BJ (cell line): ENCODE measurements around the gene FMO2. TPM values are rescaled to one million over a fixed set of nuclear protein-coding genes. Genes with fewer than 3 reads are reported as not detected.

ENCODE experiments used
- CTCF ChIA-PET: fragments of 350-600 bp; formaldehyde crosslinking; extraction: SDS; loops from one replicate; lab custom pipeline; 2021; ENCODE audit warnings: antibody characterized with exemption, inconsistent platforms; lab: Yijun Ruan, JAX
- POLR2A ChIA-PET: fragments of 300-600 bp; sonication (Branson Sonifier 250); formaldehyde crosslinking; extraction: SDS; loops from one replicate; lab custom pipeline; 2021; ENCODE audit warnings: antibody characterized with exemption; lab: Charles Lee
- DNase-seq: peaks from one replicate; pipeline ENCODE4 v3.0.0-alpha.2; 2011; ENCODE audit warnings: low read depth
- H3K27me3 ChIP-seq: 2 replicates; pipeline ENCODE4 v1.6.0; 2011; ENCODE audit warnings: low read length; ENCODE audit not compliant: control insufficient read depth, insufficient read depth
- H3K36me3 ChIP-seq: 2 replicates; pipeline ENCODE4 v1.5.1; 2011; ENCODE audit warnings: low read length; ENCODE audit not compliant: control insufficient read depth, insufficient read depth
- H3K4me3 ChIP-seq: 2 replicates; pipeline ENCODE4 v1.5.1; 2011; ENCODE audit warnings: low read depth, mild to moderate bottlenecking, control low read depth, low read length
- CTCF ChIP-seq: IDR thresholded peaks from 2 replicates; pipeline ENCODE4 v1.5.1; 2011; ENCODE audit warnings: low read depth, mild to moderate bottlenecking, control low read depth, inconsistent platforms, low read length, moderate library complexity; ENCODE audit not compliant: insufficient read depth
- polyA plus RNA-seq: library from polyadenylated mRNA; depleted of rRNA; stranded (reverse); fragments of >200 nt; gene quantifications from 2 replicates; pipeline ENCODE4 v1.2.3, GENCODE V29; 2011

FMO2 gene
- polyA plus RNA-seq, 1 experiment, result 0.17 TPM

DNA sequence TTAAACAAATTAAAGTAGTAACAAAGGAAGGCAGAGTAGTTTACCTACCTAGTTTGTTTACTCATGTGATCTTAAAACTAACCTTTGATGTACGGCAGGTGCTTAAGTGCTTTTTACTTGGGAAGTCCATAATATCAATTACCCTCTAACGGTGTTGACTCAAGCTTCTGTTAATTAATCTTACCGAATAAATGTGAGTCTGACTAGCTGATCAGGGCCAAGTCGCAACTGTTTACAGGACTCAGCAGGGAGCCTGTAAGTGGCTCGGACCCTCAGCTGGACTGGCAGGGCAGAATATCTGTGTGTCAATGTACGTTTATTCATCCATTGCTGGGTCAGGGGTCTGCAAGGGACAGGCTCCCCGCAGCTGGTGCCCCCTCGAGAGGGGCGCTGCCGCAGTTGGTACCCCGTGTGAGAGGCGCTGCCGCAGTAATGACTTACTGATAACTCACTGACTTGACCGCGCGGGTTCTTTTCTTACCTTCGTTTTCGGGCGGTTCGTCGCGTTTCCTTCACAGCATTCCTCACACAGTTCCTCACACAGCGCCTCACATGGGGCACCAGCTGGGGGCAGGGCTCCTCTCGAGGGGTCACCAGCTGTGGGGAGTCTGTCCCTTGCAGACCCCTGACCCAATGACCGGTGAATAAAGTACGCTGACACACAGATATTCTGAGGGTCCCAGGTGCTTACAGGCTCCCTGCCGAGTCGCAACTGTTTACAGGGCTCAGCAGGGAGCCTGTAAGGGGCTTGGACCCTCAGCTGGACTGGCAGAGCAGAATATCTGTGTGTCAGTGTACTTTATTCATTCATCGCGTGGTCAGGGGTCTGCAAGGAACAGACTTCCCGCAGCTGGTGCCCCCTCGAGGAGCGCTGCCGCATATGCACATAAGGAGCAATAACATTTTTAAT lies 66.2 kb downstream of the FMO2 start:
- POLR2A ChIA-PET, result no interaction called here
- peak overlapping the region; percentile 51 for H3K4me3 ChIP-seq
- peak; percentile 71 for TF ChIP-seq CTCF
- no peaks in the 10 kb centered on the region; the same call in 1 of the 2 replicates for H3K27me3 ChIP-seq
- no peak for DNase-seq
- no peaks in the 10 kb centered on the region for H3K36me3 ChIP-seq
- CTCF ChIA-PET, result interaction anchor here (0.6 to 8.5 kb wide), 15 partner anchors 9 to 109 kb away, joined by 3 to 84 read pairs (median 4); partner anchors contain the start of gene FMO4

DNA sequence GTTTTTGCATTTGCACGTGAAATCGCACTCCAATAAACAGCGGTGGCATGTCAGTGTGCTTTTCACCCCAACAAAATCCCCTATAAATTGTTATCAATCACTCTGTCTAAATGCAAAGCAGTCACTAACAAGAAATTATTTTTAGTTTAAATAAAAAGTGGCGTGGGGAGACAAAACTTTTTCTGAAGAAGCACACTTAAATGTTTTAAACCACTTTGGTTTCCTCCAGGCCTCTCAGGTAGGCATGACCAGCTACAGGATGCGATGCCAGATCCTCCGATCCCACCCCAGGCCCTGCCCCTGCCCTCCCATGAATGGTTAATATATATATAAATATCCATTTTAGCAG lies 66.8 kb downstream of the FMO2 start:
- POLR2A ChIA-PET, result no interaction called here

GRCh38 chr1:171252482-171252881 lies 67.4 kb downstream of the FMO2 start:
- no peak for TF ChIP-seq CTCF
- Histone ChIP-seq H3K36me3 (no peaks in the 10 kb centered on the region), H3K4me3 (no peak overlapping the region), H3K27me3 (no peaks in the 10 kb centered on the region; the same call in 1 of the 2 replicates)
- POLR2A ChIA-PET, result no interaction called here
- CTCF ChIA-PET, result interaction anchor here (4.6 to 8.5 kb wide), 2 partner anchors 42 to 61 kb away, joined by 14 to 84 read pairs; partner anchors contain the start of gene FMO4
- no peak for DNase-seq

More for the DNA sequence above, 66.8 kb downstream of the FMO2 start:
- Histone ChIP-seq H3K27me3 (no peaks in the 10 kb centered on the region; the same call in 1 of the 2 replicates), H3K4me3 (peak overlapping the region; percentile 51; the same call in 1 of the 2 replicates), H3K36me3 (no peaks in the 10 kb centered on the region)
- CTCF ChIA-PET, result interaction anchor here (1.0 to 8.5 kb wide), 10 partner anchors 11 to 109 kb away, joined by 3 to 84 read pairs (median 4); partner anchors contain the start of gene FMO4
- TF ChIP-seq CTCF, result no peak
- DNase-seq, result no peak

DNA sequence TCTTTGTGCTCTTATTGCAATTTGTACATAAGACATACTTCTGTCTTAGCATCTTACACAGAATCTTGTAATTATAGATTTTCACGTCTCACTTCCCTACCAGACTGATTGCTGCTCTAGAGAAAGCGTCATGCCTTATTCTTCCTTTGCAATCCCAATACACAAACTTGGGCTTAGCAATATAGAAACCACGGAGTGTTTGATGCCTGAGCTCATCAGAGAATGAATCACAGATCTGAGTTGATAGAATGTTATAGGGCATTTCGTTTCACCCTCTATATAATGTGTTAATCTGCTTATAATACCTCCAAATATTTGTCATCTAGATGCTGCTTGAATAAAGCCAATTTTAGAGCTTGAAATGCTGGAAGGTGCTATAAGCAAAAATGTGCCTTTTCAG lies 69.8 kb downstream of the FMO2 start:
- H3K36me3 ChIP-seq, result no peaks in the 10 kb centered on the region
- ChIA-PET CTCF (interaction anchor here (1.0 to 2.9 kb wide), 6 partner anchors 9 to 59 kb away, joined by 3 to 20 read pairs (median 4); partner anchors contain the start of gene FMO4), POLR2A (no interaction called here)
- no peak for DNase-seq
- no peak overlapping the region for H3K4me3 ChIP-seq
- no peaks in the 10 kb centered on the region for H3K27me3 ChIP-seq
- no peak for TF ChIP-seq CTCF
